OCI-LY7 (cell line): ENCODE data around the gene OLFML2B.

Experiments
- CTCF ChIP-seq: fragments of 200-600 bp; sonication (generic); conservative IDR thresholded peaks from 2 replicates; pipeline ENCODE4 v1.5.1; 2014; ENCODE audit warnings: mild to moderate bottlenecking, antibody characterized with exemption, low read length, moderate library complexity, mixed read lengths
- EZH2phosphoT487 ChIP-seq: fragments of 200-600 bp; sonication (generic); IDR thresholded peaks from 2 replicates; pipeline ENCODE4 v1.6.1; 2018; ENCODE audit warnings: low read depth, borderline replicate concordance, mild to moderate bottlenecking, mixed run types, antibody characterized with exemption, low read length, moderate library complexity, mixed read lengths

DNA sequence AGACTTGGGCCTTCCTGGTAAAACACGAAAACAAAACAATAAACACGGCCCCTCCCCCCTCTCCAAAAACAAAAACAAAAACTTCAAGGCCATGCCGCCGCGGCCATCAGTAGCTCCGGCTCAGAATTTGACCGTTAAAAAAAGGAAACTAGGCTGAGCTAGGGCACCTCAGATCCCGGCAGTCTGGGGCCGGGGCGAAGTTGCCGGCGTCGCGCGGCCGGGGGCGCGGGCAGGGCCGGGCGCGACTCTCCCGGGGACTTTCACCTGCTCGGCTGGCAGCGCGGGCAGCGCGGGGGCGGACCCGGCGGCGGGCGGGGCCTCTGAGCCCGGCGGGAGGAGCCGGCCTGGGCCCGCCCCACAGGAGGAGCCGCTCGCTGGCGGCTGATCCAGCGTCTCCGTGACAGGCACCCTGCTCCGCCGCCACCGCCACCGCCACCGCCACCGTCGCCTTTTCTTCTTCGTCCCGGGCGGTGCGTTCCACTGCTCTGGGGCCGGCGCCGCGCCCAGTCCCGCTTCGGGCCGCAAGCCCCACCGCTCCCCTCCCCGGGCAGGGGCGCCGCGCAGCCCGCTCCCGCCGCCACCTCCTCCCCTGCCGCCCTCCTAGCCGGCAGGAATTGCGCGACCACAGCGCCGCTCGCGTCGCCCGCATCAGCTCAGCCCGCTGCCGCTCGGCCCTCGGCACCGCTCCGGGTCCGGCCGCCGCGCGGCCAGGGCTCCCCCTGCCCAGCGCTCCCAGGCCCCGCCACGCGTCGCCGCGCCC lies 45.8 kb upstream of the OLFML2B start, which contains the start of gene NOS1AP:
- TF ChIP-seq CTCF (no peak), EZH2phosphoT487 (no peak)
